ENCODE data around the gene TTLL4. TPM values are rescaled to one million over a fixed set of nuclear protein-coding genes. Genes with fewer than 3 reads are reported as not detected.
"Not testable (repeated sequence)": the region's sequence is repeated elsewhere in the genome, so short reads cannot be mapped to it uniquely, and the experiment has no call there.

The TTLL4 gene
- total RNA-seq, 2 donors from 2014 or later, result 28.2 to 42.2 TPM

- peaks cover 0 to 15% of the 10 kb centered on the region in 2 donors for H3K36me3 Mint-ChIP-seq
- H3K9me3 Mint-ChIP-seq, result no peaks in the 10 kb centered on the region
- DNase-seq (ENCODE audit: low spot score in 2 of 2) (no peak), ATAC-seq (no peak)
- H3K27ac Mint-ChIP-seq, result peak overlapping the region in 1 of 2 donors; percentile 79
Observed at GRCh38 chr2:218755198-218755566, 44.5 kb downstream of the TTLL4 start.

GRCh38 chr2:218755567-218756404, 45.2 kb downstream of the TTLL4 start:
- DNase-seq (ENCODE audit: low spot score in 2 of 2) (no peak), ATAC-seq (no peak)
- no peaks in the 10 kb centered on the region for H3K9me3 Mint-ChIP-seq

GRCh38 chr2:218756599-218757377, 46.2 kb downstream of the TTLL4 start:
- no peak for DNase-seq (ENCODE audit: low spot score in 2 of 2)
- no peaks in the 10 kb centered on the region for H3K9me3 Mint-ChIP-seq
- peaks cover 0 to 15% of the 10 kb centered on the region in 2 donors for H3K36me3 Mint-ChIP-seq
- no peak for ATAC-seq
- H3K27ac Mint-ChIP-seq, result peak overlapping the region in 1 of 2 donors; percentile 29

More at GRCh38 chr2:218755567-218756404, 45.2 kb downstream of the TTLL4 start:
- peaks cover 0 to 15% of the 10 kb centered on the region in 2 donors for H3K36me3 Mint-ChIP-seq
- peak overlapping the region in 1 of 2 donors; percentile 19 for H3K27ac Mint-ChIP-seq

- no peak for DNase-seq (ENCODE audit: low spot score in 2 of 2)
- Mint-ChIP-seq H3K9me3 (no peaks in the 10 kb centered on the region), H3K27ac (no peak overlapping the region), H3K36me3 (no peaks in the 10 kb centered on the region)
- ATAC-seq, result no peak
Observed at GRCh38 chr2:218761795-218762194, 51.2 kb downstream of the TTLL4 start.

GRCh38 chr2:218772759-218773158, 62.1 kb downstream of the TTLL4 start:
- DNase-seq (ENCODE audit: low spot score in 2 of 2); H3K27ac Mint-ChIP-seq; ATAC-seq: not testable (repeated sequence)
- Mint-ChIP-seq H3K36me3 (peaks cover 17 to 32% of the 10 kb centered on the region in 2 donors), H3K9me3 (peaks cover 9 to 11% of the 10 kb centered on the region in 2 donors)

GRCh38 chr2:218773881-218774280, 63.2 kb downstream of the TTLL4 start:
- no peak overlapping the region for H3K27ac Mint-ChIP-seq
- H3K9me3 Mint-ChIP-seq, result peaks cover 9 to 11% of the 10 kb centered on the region in 2 donors

GRCh38 chr2:218776488-218776887, 65.9 kb downstream of the TTLL4 start:
- no peak for DNase-seq (ENCODE audit: low spot score in 2 of 2)
- Mint-ChIP-seq H3K27ac (no peak overlapping the region), H3K9me3 (peaks cover 9 to 11% of the 10 kb centered on the region in 2 donors), H3K36me3 (peaks cover 20 to 37% of the 10 kb centered on the region in 2 donors)
- no peak for ATAC-seq

More at GRCh38 chr2:218773881-218774280, 63.2 kb downstream of the TTLL4 start:
- DNase-seq (ENCODE audit: low spot score in 2 of 2), result no peak
- H3K36me3 Mint-ChIP-seq, result peaks cover 20 to 39% of the 10 kb centered on the region in 2 donors
- no peak for ATAC-seq

GRCh38 chr2:218777276-218777990, 66.8 kb downstream of the TTLL4 start:
- peaks cover 20 to 36% of the 10 kb centered on the region in 2 donors for H3K36me3 Mint-ChIP-seq
- peaks cover 9 to 11% of the 10 kb centered on the region in 2 donors for H3K9me3 Mint-ChIP-seq
- ATAC-seq, result no peak
- DNase-seq (ENCODE audit: low spot score in 2 of 2), result no peak
- H3K27ac Mint-ChIP-seq, result no peak overlapping the region

- H3K9me3 Mint-ChIP-seq, result peaks cover 9 to 11% of the 10 kb centered on the region in 2 donors
- peaks cover 20 to 31% of the 10 kb centered on the region in 2 donors for H3K36me3 Mint-ChIP-seq
- DNase-seq (ENCODE audit: low spot score in 2 of 2), result no peak
- no peak overlapping the region for H3K27ac Mint-ChIP-seq
- no peak for ATAC-seq
Observed at GRCh38 chr2:218780046-218780445, 69.4 kb downstream of the TTLL4 start.

- ATAC-seq, result no peak
- Mint-ChIP-seq H3K36me3 (peaks cover 17 to 29% of the 10 kb centered on the region in 2 donors), H3K27ac (no peak overlapping the region)
Observed at GRCh38 chr2:218780851-218781690, 70.4 kb downstream of the TTLL4 start.

GRCh38 chr2:218781691-218782527, 71.3 kb downstream of the TTLL4 start, which contains the start of gene CYP27A1:
Gene CYP27A1 (plus strand): TSS chr2:218782147. CDS start chr2:218782183, 36 bp downstream.
- Mint-ChIP-seq H3K27ac (no peak within 1 kb of the TSS), H3K9me3 (peaks cover 5 to 6% of the 10 kb centered on the region in 2 donors), H3K36me3 (peaks cover 11 to 25% of the 10 kb centered on the region in 2 donors)
- peak in 1 of 2 donors; percentile 5 for DNase-seq (ENCODE audit: low spot score in 2 of 2)
- ATAC-seq, result peak in 1 of 2 donors; percentile 52

More at GRCh38 chr2:218780851-218781690, 70.4 kb downstream of the TTLL4 start:
- no peak for DNase-seq (ENCODE audit: low spot score in 2 of 2)
- peaks cover 7 to 9% of the 10 kb centered on the region in 2 donors for H3K9me3 Mint-ChIP-seq

GRCh38 chr2:218782528-218782844, 71.9 kb downstream of the TTLL4 start:
- ATAC-seq (no peak), DNase-seq (ENCODE audit: low spot score in 2 of 2) (no peak)
- peaks cover under 1% of the 10 kb centered on the region in 2 donors for H3K9me3 Mint-ChIP-seq
- peaks cover 6 to 19% of the 10 kb centered on the region in 2 donors for H3K36me3 Mint-ChIP-seq
- H3K27ac Mint-ChIP-seq, result no peak overlapping the region

- H3K27ac Mint-ChIP-seq, result no peak overlapping the region
- ATAC-seq (no peak), DNase-seq (ENCODE audit: low spot score in 2 of 2) (no peak)
- H3K9me3 Mint-ChIP-seq, result no peaks in the 10 kb centered on the region
- peaks cover 0 to 12% of the 10 kb centered on the region in 2 donors for H3K36me3 Mint-ChIP-seq
Observed at GRCh38 chr2:218783688-218784087, 73.1 kb downstream of the TTLL4 start.

GRCh38 chr2:218785103-218785502, 74.5 kb downstream of the TTLL4 start:
- Mint-ChIP-seq H3K36me3 (peaks cover 0 to 6% of the 10 kb centered on the region in 2 donors), H3K9me3 (no peaks in the 10 kb centered on the region), H3K27ac (no peak overlapping the region)
- ATAC-seq (no peak), DNase-seq (ENCODE audit: low spot score in 2 of 2) (no peak)

GRCh38 chr2:218786133-218786532, 75.5 kb downstream of the TTLL4 start:
- no peaks in the 10 kb centered on the region for H3K9me3 Mint-ChIP-seq
- ATAC-seq (no peak), DNase-seq (ENCODE audit: low spot score in 2 of 2) (no peak)
- no peak overlapping the region for H3K27ac Mint-ChIP-seq
- peaks cover 0 to 6% of the 10 kb centered on the region in 2 donors for H3K36me3 Mint-ChIP-seq

Measured in activated naive CD4-positive, alpha-beta T cell treated with anti-CD3 and anti-CD28 coated beads, Interleukin-2, amount 50 U/mL, for 72 hours (primary cell).